B cell (primary cell): ENCODE data around the gene PGAM1. TPM values are rescaled to one million over a fixed set of nuclear protein-coding genes. Genes with fewer than 3 reads are reported as not detected.
"Not testable (repeated sequence)": the region's sequence is repeated elsewhere in the genome, so short reads cannot be mapped to it uniquely, and the experiment has no call there.

ENCODE experiments used
- ATAC-seq: fragments of 200-7000 bp; cut with Tn5 transposase; one replicate; pipeline ENCODE4 v1.10.0; 2021; ENCODE audit warnings: low read depth, mild to moderate bottlenecking, moderate number of reproducible peaks, moderate library complexity
- CTCF ChIA-PET: fragments of 350-600 bp; sonication (Branson Sonifier 250); formaldehyde crosslinking; loops from one replicate; lab custom pipeline; 2021; ENCODE audit warnings: antibody characterized with exemption, inconsistent platforms; lab: Charles Lee
- POLR2A ChIA-PET: fragments of 350-600 bp; sonication (Branson Sonifier 250); formaldehyde crosslinking; loops from one replicate; lab custom pipeline; 2021; ENCODE audit warnings: antibody characterized with exemption; lab: Charles Lee
- DNase-seq: peaks from one replicate; pipeline ENCODE4 v3.0.0; 2013
- H2AFZ ChIP-seq: 2 replicates; pipeline ENCODE4 v1.6.1; 2012; ENCODE audit warnings: mild to moderate bottlenecking, low read depth, low read length; ENCODE audit not compliant: insufficient read depth, poor library complexity, severe bottlenecking
- H3K27ac ChIP-seq, 2 donors: 1 replicate in 1 of 2; 2 replicates in 1 of 2; pipeline ENCODE4 v1.5.1; 2012 to 2013; ENCODE audit warnings: low read length in 2 of 2, mild to moderate bottlenecking in 2 of 2, moderate library complexity in 1 of 2
- H3K27me3 ChIP-seq, 4 experiments: fragments of 200-600 bp in 1 of 4; sonication (generic) in 1 of 4; replicated peaks in 1 of 4; 1 replicate in 2 of 4; 2 replicates in 2 of 4; pipeline versions ENCODE4 v1.6.1 to v1.7.0; 2013 to 2016; ENCODE audit warnings: low read length in 3 of 4, mild to moderate bottlenecking in 2 of 4, mixed read lengths in 1 of 4, moderate library complexity in 1 of 4; ENCODE audit not compliant: insufficient read depth in 4 of 4, control insufficient read depth in 3 of 4; ENCODE audit errors: control extremely low read depth in 1 of 4
- H3K36me3 ChIP-seq, 2 experiments: replicated peaks in 1 of 2; 1 replicate in 1 of 2; 2 replicates in 1 of 2; pipeline versions ENCODE4 v1.6.1 to v1.7.1; 2013; ENCODE audit warnings: low read length in 1 of 2; ENCODE audit not compliant: insufficient read depth in 2 of 2, control insufficient read depth in 1 of 2; ENCODE audit errors: control extremely low read depth in 1 of 2, extremely low read depth in 1 of 2
- H3K4me1 ChIP-seq, 2 donors: fragments of 200-600 bp in 1 of 2; sonication (generic) in 1 of 2; 1 replicate in 1 of 2; 2 replicates in 1 of 2; pipeline versions ENCODE4 v1.5.1 to v1.6.1; 2013 to 2017; ENCODE audit warnings: low read length in 2 of 2; ENCODE audit not compliant: control insufficient read depth in 2 of 2, insufficient read depth in 2 of 2
- H3K4me2 ChIP-seq: replicated peaks from 2 replicates; pipeline ENCODE3; 2012; ENCODE audit warnings: mild to moderate bottlenecking, low read depth, low read length; ENCODE audit not compliant: poor library complexity, severe bottlenecking
- H3K4me3 ChIP-seq, 5 experiments: fragments of 200-600 bp in 1 of 5; sonication (generic) in 1 of 5; 1 replicate in 3 of 5; 2 replicates in 2 of 5; pipeline versions ENCODE4 v1.5.1 to v1.7.0; 2011 to 2016; ENCODE audit warnings: low read length in 4 of 5, mild to moderate bottlenecking in 4 of 5, low read depth in 2 of 5, control low read depth in 1 of 5, moderate library complexity in 1 of 5; ENCODE audit not compliant: insufficient read depth in 1 of 5; ENCODE audit errors: control extremely low read depth in 1 of 5, extremely low read depth in 1 of 5
- H3K79me2 ChIP-seq: fragments of 200-600 bp; sonication (generic); one replicate; pipeline ENCODE4 v1.6.0; 2016; ENCODE audit warnings: low read length; ENCODE audit not compliant: control insufficient read depth, insufficient read depth
- H3K9ac ChIP-seq: fragments of 200-600 bp; sonication (generic); 2 replicates; pipeline ENCODE4 v1.6.1; 2017; ENCODE audit warnings: mild to moderate bottlenecking, low read length, moderate library complexity
- H3K9me3 ChIP-seq, 3 donors: one replicate each; pipeline versions ENCODE4 v1.6.1 to v1.7.1; 2013; ENCODE audit warnings: low read length in 2 of 3; ENCODE audit not compliant: control insufficient read depth in 2 of 3, insufficient read depth in 1 of 3; ENCODE audit errors: control extremely low read depth in 1 of 3
- H4K20me1 ChIP-seq: 2 replicates; pipeline ENCODE4 v1.6.0; 2012; ENCODE audit warnings: mild to moderate bottlenecking, low read length; ENCODE audit not compliant: insufficient read depth, control insufficient read depth, poor library complexity, severe bottlenecking
- H3K27ac Mint-ChIP-seq: one replicate; pipeline ENCODE4 v1.8.0; 2021; ENCODE audit warnings: mixed read lengths
- H3K27me3 Mint-ChIP-seq: one replicate; pipeline ENCODE4 v1.8.0; 2021; ENCODE audit warnings: mixed read lengths
- H3K4me1 Mint-ChIP-seq: one replicate; pipeline ENCODE4 v1.8.0; 2021; ENCODE audit warnings: mixed read lengths
- H3K4me3 Mint-ChIP-seq: one replicate; pipeline ENCODE4 v1.8.0; 2021; ENCODE audit warnings: mixed read lengths
- H3K9me3 Mint-ChIP-seq: one replicate; pipeline ENCODE4 v1.8.0; 2022; ENCODE audit warnings: mixed read lengths; ENCODE audit not compliant: insufficient read depth
- EZH2 ChIP-seq: IDR thresholded peaks from 2 replicates; pipeline ENCODE4 v1.6.1; 2012; ENCODE audit warnings: borderline replicate concordance, low read depth, mild to moderate bottlenecking, moderate library complexity, low read length; ENCODE audit not compliant: insufficient read depth, poor library complexity, severe bottlenecking
- WGBS: methylation state at CpG from one replicate; pipeline ENCODE4 v1.1.5; 2013; ENCODE audit warnings: missing lambda C conversion rate; ENCODE audit not compliant: insufficient coverage; 5-methylcytosine and 5-hydroxymethylcytosine counted together
- intact Hi-C: fragments of 100-400 bp; cut with micrococcal nuclease; formaldehyde crosslinking; loops from one replicate; pipeline ENCODE4 v1.10.0; 2022
- polyA plus RNA-seq: library from polyadenylated mRNA; depleted of rRNA; stranded (reverse); fragments of >200 nt; gene quantifications from 2 replicates; pipeline ENCODE4 v1.2.3, GENCODE V29; 2012
- total RNA-seq, 2 donors: library from RNA; stranded (reverse); fragments of 120-200 nt in 1 of 2; gene quantifications; 1 replicate in 1 of 2; 2 replicates in 1 of 2; pipeline versions ENCODE4 v1.2.3 to v1.2.4, GENCODE V29; 2013 to 2022
- TF ChIP-seq, protein P1 (sequence below): fragments of 200-600 bp; IDR thresholded peaks from one replicate; pipeline ENCODE4 v1.8.0; 2022; ENCODE audit warnings: antibody characterized with exemption, mild to moderate bottlenecking

PGAM1 gene
- total and polyA plus RNA-seq, 2 donors (not counting 1 experiment from before 2014, with no cell fraction given) = 48.7 to 83.4 TPM

DNA sequence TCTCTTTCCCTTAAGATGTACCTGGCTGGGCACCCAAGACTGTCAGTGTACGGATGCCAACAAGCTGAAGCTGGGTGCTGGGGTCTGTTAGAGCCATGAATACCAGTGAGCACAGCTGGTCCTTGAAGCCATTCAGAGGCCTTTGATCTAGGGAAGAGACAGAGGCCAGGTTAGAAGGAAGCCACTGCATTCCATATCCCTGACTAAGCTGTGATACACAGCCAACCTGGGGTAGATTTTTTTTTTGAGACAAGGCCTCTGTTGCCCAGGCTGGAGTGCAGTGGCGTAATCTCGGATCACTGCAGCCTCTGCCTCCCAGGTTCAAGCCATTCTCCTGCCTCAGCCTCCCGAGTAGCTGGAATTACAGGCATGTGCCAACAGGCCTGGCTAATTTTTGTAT, 40.8 kb downstream of the PGAM1 start:
- Histone ChIP-seq H3K4me3 (no peak overlapping the region), H4K20me1 (no peaks in the 10 kb centered on the region), H3K27me3 (no peaks in the 10 kb centered on the region), H3K4me1 (no peaks in the 10 kb centered on the region), H3K27ac (no peak overlapping the region), H3K79me2 (no peaks in the 10 kb centered on the region), H3K4me2 (no peak overlapping the region), H3K9ac (no peak overlapping the region), H2AFZ (no peak overlapping the region), H3K36me3 (peaks cover 17 to 89% of the 10 kb centered on the region in 2 experiments), H3K9me3 (no peaks in the 10 kb centered on the region)
- CTCF ChIA-PET = interaction anchor here (3.3 to 8.4 kb wide), 2 partner anchors 8 to 85 kb away, joined by 17 to 96 read pairs; no protein-coding TSS in a partner anchor
- Mint-ChIP-seq H3K9me3 (no peaks in the 10 kb centered on the region), H3K4me3 (no peak overlapping the region), H3K27me3 (no peaks in the 10 kb centered on the region), H3K27ac (no peak overlapping the region), H3K4me1 (no peaks in the 10 kb centered on the region)
- WGBS = 100% methylated on average over 4 of the region's 4 CpGs
- POLR2A ChIA-PET = interaction anchor here (0.8 to 1.0 kb wide), 2 partner anchors 31 to 260 kb away, joined by 3 to 5 read pairs; no protein-coding TSS in a partner anchor
- ATAC-seq (no peak), DNase-seq (no peak)
- intact Hi-C loops = no loop called here
- TF ChIP-seq EZH2 = no peak

DNA sequence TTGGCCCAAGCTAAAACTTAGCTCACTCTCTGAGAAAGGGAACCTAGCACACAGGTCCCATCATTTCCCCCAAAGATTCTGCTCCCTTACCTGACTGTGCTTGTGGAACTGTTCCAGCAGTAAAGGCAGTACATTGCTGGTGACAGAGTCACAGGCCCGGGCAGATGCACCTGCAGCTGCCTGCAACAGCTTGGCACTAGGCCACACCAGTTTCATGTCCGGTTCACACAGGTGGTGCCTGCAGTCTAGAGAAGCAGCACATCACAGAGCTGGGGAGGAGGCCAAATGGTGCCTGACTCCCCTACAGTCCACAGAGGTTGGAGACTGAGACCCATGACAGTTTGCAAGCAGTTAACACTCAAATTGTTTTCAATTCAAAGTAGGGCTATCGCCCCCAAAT, 42.2 kb downstream of the PGAM1 start:
- Mint-ChIP-seq H3K27ac (no peak overlapping the region), H3K27me3 (no peaks in the 10 kb centered on the region), H3K9me3 (no peaks in the 10 kb centered on the region), H3K4me1 (no peaks in the 10 kb centered on the region), H3K4me3 (no peak overlapping the region)
- intact Hi-C loops = no loop called here
- Histone ChIP-seq H3K4me3 (no peak overlapping the region), H4K20me1 (no peaks in the 10 kb centered on the region), H3K27me3 (no peaks in the 10 kb centered on the region), H3K9ac (no peak overlapping the region), H2AFZ (no peak overlapping the region), H3K27ac (no peak overlapping the region), H3K36me3 (peaks cover 9 to 84% of the 10 kb centered on the region in 2 experiments), H3K4me2 (no peak overlapping the region), H3K79me2 (no peaks in the 10 kb centered on the region), H3K4me1 (no peaks in the 10 kb centered on the region), H3K9me3 (no peaks in the 10 kb centered on the region)
- DNase-seq (no peak), ATAC-seq (no peak)
- 66% methylated on average over 2 of the region's 3 CpGs for WGBS
- ChIA-PET POLR2A (interaction anchor here (0.5 kb wide), 1 partner anchor 39 kb away, joined by 4 read pairs; no protein-coding TSS in a partner anchor), CTCF (interaction anchor here (0.6 to 8.4 kb wide), 3 partner anchors 84 to 265 kb away, joined by 3 to 96 read pairs (median 4); no protein-coding TSS in a partner anchor)
- TF ChIP-seq, protein P1, sequence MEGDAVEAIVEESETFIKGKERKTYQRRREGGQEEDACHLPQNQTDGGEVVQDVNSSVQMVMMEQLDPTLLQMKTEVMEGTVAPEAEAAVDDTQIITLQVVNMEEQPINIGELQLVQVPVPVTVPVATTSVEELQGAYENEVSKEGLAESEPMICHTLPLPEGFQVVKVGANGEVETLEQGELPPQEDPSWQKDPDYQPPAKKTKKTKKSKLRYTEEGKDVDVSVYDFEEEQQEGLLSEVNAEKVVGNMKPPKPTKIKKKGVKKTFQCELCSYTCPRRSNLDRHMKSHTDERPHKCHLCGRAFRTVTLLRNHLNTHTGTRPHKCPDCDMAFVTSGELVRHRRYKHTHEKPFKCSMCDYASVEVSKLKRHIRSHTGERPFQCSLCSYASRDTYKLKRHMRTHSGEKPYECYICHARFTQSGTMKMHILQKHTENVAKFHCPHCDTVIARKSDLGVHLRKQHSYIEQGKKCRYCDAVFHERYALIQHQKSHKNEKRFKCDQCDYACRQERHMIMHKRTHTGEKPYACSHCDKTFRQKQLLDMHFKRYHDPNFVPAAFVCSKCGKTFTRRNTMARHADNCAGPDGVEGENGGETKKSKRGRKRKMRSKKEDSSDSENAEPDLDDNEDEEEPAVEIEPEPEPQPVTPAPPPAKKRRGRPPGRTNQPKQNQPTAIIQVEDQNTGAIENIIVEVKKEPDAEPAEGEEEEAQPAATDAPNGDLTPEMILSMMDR = no peak
- TF ChIP-seq EZH2 = no peak

DNA sequence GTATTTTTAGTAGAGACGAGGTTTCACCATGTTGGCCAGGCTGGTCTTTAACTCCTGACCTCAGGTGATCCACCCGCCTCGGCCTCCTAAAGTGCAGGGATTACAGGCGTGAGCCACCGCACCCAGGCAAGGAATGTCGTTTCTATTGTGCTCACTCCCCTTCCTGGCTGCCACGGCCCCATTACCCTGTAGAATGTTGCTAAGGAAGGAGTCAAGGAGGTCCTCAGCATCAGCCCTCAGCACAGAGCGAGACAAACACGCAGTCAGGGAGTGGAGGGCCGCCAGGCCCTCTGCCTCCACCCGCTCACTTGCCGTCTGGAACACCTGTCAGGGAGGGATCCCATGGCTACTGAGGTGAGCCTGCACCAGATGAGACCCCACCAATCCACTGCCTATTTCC, 42.8 kb downstream of the PGAM1 start:
- H3K4me3 ChIP-seq, H3K9ac ChIP-seq, H4K20me1 ChIP-seq, H3K4me1 ChIP-seq, DNase-seq, ATAC-seq, H3K9me3 Mint-ChIP-seq, H3K79me2 ChIP-seq, H3K4me2 ChIP-seq, intact Hi-C loops, H3K27ac ChIP-seq, H3K4me3 Mint-ChIP-seq, H3K27ac Mint-ChIP-seq, H3K27me3 Mint-ChIP-seq, H2AFZ ChIP-seq, H3K9me3 ChIP-seq, H3K4me1 Mint-ChIP-seq, H3K27me3 ChIP-seq: not testable (repeated sequence)
- POLR2A ChIA-PET = interaction anchor here (0.6 kb wide), 1 partner anchor 1059 kb away, joined by 3 read pairs; no protein-coding TSS in a partner anchor
- H3K36me3 ChIP-seq = peaks cover 5 to 85% of the 10 kb centered on the region in 2 experiments
- WGBS = 98% methylated on average over 12 of the region's 12 CpGs
- CTCF ChIA-PET = interaction anchor here (0.9 to 8.4 kb wide), 2 partner anchors 83 to 264 kb away, joined by 4 to 96 read pairs; no protein-coding TSS in a partner anchor
